CD4-positive, alpha-beta T cell treated with Interleukin-6 at 100 ng/mL for 8 hours (primary cell): Measurements from ENCODE around the gene NOL9.
"Not testable (repeated sequence)": the region's sequence is repeated elsewhere in the genome, so short reads cannot be mapped to it uniquely, and the experiment has no call there.

Source experiments
- DNase-seq: peaks from one replicate; pipeline ENCODE4 v3.0.0-alpha.2; 2020; ENCODE audit warnings: mixed read lengths, low spot score

The NOL9 gene

GRCh38 chr1:6572653-6573383 is 18.5 kb upstream of the NOL9 start:
- DNase-seq: no peak

- no peak for DNase-seq
Observed at GRCh38 chr1:6570987-6571386, 16.7 kb upstream of the NOL9 start.

GRCh38 chr1:6570100-6570499 is 15.8 kb upstream of the NOL9 start:
- no peak for DNase-seq

- DNase-seq: no peak
Observed at GRCh38 chr1:6569033-6569432, 14.7 kb upstream of the NOL9 start.

GRCh38 chr1:6560267-6560666 is 6.0 kb upstream of the NOL9 start:
- DNase-seq: no peak

- not testable (repeated sequence) for DNase-seq
Observed at GRCh38 chr1:6559161-6559560, 4.8 kb upstream of the NOL9 start.

- no peak for DNase-seq
Observed at GRCh38 chr1:6557597-6557996, 3.3 kb upstream of the NOL9 start.

- DNase-seq: no peak
Observed at GRCh38 chr1:6554907-6555778, 830 bp upstream of the NOL9 start, which contains the start of gene TAS1R1. Gene TAS1R1 (plus strand): TSS chr1:6555307. CDS start chr1:6555374, 67 bp downstream.

GRCh38 chr1:6547301-6547700 is 7.0 kb downstream of the NOL9 start:
- DNase-seq: no peak

GRCh38 chr1:6546326-6546725 is 8.0 kb downstream of the NOL9 start:
- DNase-seq: no peak

- peak; percentile 38 for DNase-seq
Observed at GRCh38 chr1:6545276-6546112, 8.8 kb downstream of the NOL9 start.

- peak; percentile 13 for DNase-seq
Observed at GRCh38 chr1:6544831-6545230, 9.5 kb downstream of the NOL9 start.

GRCh38 chr1:6538956-6539355 is 15.4 kb downstream of the NOL9 start:
- DNase-seq: no peak

GRCh38 chr1:6536291-6536690 is 18.0 kb downstream of the NOL9 start:
- no peak for DNase-seq

- no peak for DNase-seq
Observed at GRCh38 chr1:6535214-6535613, 19.1 kb downstream of the NOL9 start.

- DNase-seq: no peak
Observed at GRCh38 chr1:6534248-6534822, 20.0 kb downstream of the NOL9 start.

GRCh38 chr1:6531996-6532395 is 22.3 kb downstream of the NOL9 start:
- no peak for DNase-seq

GRCh38 chr1:6530504-6531160 is 23.7 kb downstream of the NOL9 start:
- no peak for DNase-seq

GRCh38 chr1:6528492-6528891 is 25.8 kb downstream of the NOL9 start:
- no peak for DNase-seq

- no peak for DNase-seq
Observed at GRCh38 chr1:6526316-6526715, 28.0 kb downstream of the NOL9 start.

- DNase-seq: no peak
Observed at GRCh38 chr1:6523566-6523965, 30.7 kb downstream of the NOL9 start.
